CD1c-positive myeloid dendritic cell (primary cell): ENCODE results near the gene THNSL1.
A peak's percentile ranks its signal among the peaks of the same experiment; 100 is the strongest.
"Not testable (repeated sequence)": the region's sequence is repeated elsewhere in the genome, so short reads cannot be mapped to it uniquely, and the experiment has no call there.

Experiments
- DNase-seq: peaks from one replicate; pipeline ENCODE4 v3.0.0-alpha.2; 2016; ENCODE audit errors: extremely low spot score

Gene THNSL1

GRCh38 chr10:24998044-24998443 is 18.4 kb upstream of the THNSL1 start:
- no peak for DNase-seq

- DNase-seq, result not testable (repeated sequence)
Measured at GRCh38 chr10:25011591-25011990, 4.8 kb upstream of the THNSL1 start.

DNA sequence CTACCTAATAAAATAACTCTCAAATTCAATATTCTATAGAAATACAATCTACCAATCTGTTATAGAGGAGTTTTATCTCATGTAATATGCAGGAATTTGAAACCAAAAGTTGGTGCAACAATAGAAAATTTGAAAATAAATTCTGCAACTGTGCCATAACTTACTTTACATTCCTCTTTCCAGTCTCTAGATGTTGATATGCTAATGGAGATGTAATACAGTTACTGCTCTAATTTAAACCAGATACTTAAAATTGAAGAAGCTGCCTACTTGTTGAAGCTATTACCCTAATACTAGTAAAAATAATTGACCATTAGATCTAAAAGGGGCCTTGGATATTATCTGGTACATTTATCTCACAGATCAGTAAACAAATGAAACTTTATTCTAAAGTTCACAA is 1.8 kb upstream of the THNSL1 start:
- DNase-seq, result no peak

DNA sequence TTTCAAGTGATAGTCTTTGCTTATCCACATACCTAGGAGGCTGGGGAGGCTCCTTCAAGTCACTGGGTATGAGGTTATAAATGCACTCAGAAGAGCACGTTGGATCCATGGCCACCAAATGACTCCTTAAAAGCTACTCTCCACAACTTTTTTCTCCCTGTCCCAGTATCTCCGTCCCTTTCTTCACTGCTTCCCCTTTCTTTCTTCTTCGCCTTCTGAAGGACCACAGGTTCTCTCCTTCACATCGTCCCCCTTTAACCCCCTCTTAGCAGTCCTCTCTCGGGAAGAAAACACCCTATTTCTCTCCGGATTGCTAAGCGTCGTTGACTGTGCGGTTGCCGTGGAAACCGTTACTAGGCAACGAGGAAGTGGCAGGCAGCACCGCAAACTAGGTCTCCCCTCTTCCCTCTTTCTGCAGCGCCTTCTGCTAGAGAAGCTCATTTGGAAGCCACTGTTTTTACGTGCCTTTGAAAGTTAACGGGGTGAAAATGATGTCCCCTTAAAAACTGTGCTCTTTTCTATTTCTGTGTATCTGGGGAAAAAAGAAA is 510 bp upstream of the THNSL1 start, which contains the start of gene ENKUR:
TSS of gene ENKUR (minus strand) at position 331 of the 548 bp plus-strand sequence. CDS start at position 109, 222 bp downstream.
- peak; percentile 95 for DNase-seq

DNA sequence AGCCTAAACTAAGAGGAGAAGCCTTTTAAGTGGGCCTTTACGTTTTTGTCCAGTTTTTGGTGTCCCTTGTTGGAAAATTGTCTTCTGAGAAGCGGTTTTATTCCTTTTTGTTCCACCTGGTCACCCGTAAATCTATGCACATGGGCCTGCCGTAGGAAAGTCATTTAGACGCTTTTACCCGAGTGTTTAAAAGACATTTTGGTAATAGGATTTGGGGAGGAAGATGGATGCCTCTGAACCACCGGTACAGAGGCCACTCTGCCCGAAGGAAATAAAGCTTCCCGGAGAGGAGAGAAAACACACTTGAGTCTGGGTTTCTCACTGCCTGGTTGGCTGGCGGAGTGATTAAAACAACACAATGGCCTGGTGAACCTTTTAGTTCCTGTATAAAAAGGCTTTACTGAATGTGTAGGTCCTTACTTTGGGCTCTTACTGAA is 760 bp downstream of the THNSL1 start:
- DNase-seq, result peak; percentile 5

- no peak for DNase-seq
Measured at GRCh38 chr10:25017661-25018060, 1.2 kb downstream of the THNSL1 start.

DNA sequence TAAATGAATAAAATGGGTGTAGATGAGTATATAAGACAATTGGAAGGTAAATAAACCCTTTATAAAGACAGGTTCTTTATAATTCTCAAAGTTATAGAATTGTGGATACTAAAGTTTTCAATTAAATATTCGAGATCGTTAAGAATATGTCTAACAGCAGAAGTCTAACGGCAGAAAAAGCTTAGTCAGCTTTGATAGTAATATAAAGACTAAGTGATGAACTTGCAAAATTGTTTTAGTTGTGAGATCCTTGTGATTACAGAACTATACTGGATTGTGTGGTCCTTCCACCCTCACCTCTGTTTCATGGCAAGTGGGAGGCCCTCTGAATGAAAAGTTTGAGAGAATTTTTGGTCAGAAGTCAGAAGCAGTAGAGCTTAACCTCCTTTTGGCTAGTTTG is 2.3 kb downstream of the THNSL1 start:
- no peak for DNase-seq

- peak; percentile 17 for DNase-seq
Measured at GRCh38 chr10:25023278-25023677, 6.9 kb downstream of the THNSL1 start.

GRCh38 chr10:25024528-25024927 is 8.1 kb downstream of the THNSL1 start:
- DNase-seq, result no peak

- DNase-seq, result no peak
Measured at GRCh38 chr10:25026463-25026862, 10.1 kb downstream of the THNSL1 start.

- no peak for DNase-seq
Measured at GRCh38 chr10:25028711-25029110, 12.3 kb downstream of the THNSL1 start.

DNA sequence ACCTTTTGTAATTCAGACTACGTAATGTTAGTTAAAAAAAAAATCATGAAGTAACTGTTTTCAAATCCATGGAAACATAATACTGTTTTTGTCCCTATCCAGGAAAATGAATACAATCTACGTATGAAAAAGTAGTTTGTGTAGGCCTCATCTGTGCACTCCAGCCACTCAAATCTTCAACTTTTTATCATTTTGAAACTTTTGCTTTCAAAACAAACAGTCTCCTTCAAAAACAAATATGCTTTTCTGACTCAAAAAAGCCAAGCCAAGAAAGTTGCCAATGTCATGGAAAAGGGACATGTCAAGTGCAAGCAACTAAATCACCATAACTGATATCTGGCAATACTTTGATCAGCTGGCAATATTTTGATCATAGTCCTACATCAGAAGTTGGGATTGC is 13.1 kb downstream of the THNSL1 start:
- no peak for DNase-seq

- no peak for DNase-seq
Measured at GRCh38 chr10:25036381-25036780, 20.0 kb downstream of the THNSL1 start.

DNA sequence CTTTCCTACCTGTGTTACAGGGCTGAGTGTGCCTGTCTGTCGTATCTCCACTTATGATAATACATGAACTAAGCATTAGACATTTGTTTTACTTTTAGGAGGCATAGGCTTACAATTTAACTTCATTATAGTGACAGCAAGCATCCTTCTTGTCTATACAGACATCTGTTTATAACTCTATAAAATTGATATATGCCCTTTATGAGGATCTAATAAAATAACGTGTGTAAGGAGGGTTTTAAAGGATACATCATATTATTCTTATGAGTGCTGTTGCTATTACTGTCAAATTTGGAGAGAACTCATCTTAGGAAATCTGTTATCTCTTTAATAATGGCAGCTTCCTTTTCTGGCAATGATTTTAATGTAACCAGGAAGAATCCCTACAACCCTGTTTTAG is 21.9 kb downstream of the THNSL1 start:
- DNase-seq, result no peak

GRCh38 chr10:25039531-25039930 is 23.1 kb downstream of the THNSL1 start:
- no peak for DNase-seq

DNA sequence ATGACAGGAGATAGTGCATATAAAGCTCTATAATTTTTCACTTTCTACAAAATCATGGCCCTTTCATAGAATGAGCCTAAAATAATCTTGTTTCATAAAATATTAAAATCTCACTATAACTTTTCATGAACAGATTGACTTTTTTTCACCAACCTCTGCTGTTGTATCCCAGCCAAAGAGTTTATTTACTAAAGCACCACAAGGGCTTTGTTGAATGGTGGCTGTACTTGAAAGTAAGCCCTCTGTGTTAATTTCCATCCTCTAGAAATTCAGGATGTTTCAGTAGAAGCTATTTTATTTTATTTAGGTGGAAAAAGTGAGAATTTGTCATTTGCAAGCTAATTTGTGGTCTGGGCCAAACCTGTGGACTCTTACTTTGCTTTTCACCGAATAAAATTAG is 30.2 kb downstream of the THNSL1 start:
- DNase-seq, result no peak

DNA sequence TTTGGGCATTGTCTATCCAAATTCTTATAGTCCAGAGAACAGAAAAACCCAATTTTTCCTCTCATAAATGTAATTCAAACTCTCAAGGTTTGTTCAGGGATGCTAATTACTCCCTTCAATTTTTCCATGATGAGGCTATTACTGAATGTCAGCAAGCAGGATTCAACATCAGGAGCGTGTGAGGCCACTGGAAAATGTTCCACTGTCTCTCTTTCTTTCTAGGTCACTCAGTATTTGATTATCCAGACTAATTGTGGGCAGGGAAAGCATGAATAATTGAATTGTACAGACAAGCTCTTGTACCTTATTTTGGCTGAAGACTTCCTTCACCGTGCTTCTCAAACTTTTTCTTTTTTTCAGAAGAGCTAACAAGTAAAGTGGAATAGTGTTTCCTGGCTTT is 30.7 kb downstream of the THNSL1 start:
- DNase-seq, result no peak

DNA sequence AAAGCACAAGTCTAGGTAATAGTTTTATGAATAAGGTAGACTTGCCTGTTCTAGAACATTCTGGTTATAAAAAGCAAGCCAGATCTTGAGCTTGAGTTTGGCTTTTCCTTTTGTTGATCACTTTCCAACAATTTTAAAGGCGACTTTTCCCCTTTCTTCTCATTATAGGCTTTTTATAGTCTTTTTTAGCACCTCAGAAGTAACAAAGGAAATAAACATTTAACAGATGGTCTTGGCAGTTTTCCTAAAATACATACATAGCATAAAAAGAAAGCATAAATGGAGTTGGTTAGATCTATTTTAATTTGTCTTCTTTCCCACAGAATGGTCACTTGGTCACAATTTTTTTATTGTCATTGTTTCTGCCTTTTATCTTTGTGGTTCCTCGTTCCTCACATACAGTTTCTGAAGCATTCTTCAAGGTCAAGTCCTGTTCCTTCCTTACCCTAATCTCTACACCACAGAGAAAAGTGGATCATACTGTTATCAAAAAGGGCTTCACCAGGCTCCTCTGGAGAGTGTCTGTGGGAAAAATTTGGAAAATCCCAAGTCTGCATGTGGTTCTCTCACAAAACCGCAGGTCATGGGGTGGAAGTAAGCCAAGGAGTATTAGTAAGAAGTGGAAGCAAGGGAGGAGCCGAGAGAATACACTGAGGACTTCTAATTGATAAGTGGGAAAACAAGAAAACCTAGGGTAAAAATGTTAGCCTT is 31.3 kb downstream of the THNSL1 start:
- no peak for DNase-seq

DNA sequence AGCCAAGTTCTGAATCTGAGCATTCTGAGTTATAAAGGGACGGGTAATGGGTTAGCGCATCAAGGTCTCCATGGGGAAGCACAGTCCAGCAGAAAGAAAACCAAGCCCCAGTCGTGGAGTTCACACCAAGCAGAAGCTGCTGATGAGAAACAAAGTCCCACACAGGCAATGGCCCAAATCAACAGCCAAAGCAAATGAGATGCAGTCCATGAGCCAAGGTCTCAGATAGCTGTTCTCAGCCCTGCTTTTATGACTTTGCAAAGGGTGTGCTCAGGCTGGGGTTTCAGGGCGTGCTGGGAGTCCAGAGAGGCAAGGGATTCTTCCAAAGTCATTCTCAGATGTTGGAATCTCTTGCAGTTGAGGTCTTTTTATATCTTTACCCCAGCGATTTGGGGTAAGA is 32.0 kb downstream of the THNSL1 start:
- no peak for DNase-seq

- no peak for DNase-seq
Measured at GRCh38 chr10:25049966-25050365, 33.6 kb downstream of the THNSL1 start.

DNA sequence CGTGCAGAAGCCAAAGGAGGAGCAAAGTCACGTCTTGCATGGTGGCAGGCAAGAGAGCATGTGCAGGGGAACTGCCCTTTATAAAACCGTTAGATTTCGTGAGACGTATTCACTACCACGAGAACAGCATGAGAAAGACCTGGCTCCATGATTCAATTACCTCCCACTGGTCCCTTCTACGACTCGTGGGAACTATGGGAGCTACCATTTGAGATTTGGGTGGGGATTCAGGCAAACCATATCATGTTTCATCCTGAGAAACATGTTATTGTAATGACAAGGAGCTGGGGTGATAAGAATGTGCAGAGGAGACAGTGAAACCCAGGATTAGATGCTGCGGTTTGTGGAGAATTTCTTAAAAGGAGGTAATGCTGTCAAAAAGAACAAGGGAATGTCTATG is 34.0 kb downstream of the THNSL1 start:
- DNase-seq, result no peak

GRCh38 chr10:25052012-25052411 is 35.6 kb downstream of the THNSL1 start:
- no peak for DNase-seq

DNA sequence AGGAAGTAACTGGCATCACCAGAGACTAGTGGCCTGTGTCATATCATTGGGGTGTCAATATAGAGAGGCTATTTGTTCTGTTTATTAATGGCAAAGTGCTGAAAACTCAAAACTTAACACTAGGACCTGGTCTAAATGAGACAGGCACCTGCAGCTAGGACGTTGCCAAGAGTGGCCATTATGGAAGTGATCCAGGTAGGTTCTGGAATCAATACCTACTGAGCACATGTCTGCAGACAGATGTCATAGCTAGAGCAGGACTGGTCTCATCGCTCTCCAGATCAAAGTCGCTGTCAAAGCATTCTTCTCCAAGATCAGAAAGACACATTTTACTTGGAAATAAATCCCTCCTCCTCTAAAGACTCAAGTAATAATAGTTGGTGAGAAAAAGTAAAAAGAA is 40.3 kb downstream of the THNSL1 start:
- DNase-seq, result no peak

DNA sequence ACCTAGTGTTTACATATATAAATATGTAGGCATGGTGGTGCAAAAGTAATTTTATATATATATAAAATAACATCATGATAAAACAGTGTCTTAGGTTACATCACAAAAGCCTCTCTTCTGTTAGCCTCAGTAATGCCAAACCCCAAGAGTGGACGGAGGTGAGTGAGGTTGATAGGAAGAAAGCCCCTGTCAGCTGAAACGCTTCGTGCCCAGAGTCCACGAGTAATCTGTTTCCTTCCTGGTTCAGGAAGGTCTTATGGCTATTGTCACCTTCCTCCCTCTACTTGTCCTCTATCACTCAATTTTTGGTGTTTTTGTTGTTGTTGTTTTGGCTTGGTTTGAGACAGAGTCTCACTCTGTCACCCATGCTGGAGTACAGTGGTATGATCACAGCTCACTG is 41.5 kb downstream of the THNSL1 start:
- DNase-seq, result no peak
